ENCODE measurements around the gene FHIT.

The FHIT gene

GRCh38 chr3:60217156-60217911 is 1033.9 kb downstream of the FHIT start:
- H3K4me3 ChIP-seq (ENCODE audit: low read length), result no peak overlapping the region
- DNase-seq (ENCODE audit: low read depth, low spot score), result no peak

DNA sequence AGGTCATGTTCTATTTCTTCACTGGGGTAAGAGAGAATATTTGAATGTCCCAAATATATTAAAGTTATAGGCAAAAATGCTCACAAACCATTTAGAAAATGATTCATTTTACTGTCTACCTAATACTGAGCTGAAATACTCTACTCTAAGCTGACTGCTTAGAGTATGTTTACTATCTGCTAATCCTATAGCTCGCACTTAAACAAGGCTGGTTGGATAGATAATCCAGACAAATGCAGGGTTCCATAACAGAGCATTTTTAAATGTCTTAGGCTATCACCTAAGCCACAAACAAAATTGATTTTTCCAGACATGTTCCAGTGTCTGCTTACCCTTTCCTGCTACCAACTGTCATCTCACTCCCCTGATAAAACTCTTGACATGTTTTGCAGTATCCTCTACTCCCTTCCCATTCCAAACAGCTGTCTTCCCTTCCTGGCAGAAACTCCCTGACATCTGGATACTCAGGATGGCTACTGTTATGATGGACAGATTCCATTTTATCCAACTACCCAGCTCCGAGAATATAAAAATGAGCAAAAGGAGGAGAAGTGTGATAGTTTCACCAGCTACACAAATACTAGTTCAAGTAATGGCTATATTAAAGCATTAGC is 1034.7 kb downstream of the FHIT start:
- DNase-seq (ENCODE audit: low read depth, low spot score), result no peak
- no peak overlapping the region for H3K4me3 ChIP-seq (ENCODE audit: low read length)

- no peak for DNase-seq (ENCODE audit: low read depth, low spot score)
- no peak overlapping the region for H3K4me3 ChIP-seq (ENCODE audit: low read length)
Measured at GRCh38 chr3:60215946-60216345, 1035.3 kb downstream of the FHIT start.

DNA sequence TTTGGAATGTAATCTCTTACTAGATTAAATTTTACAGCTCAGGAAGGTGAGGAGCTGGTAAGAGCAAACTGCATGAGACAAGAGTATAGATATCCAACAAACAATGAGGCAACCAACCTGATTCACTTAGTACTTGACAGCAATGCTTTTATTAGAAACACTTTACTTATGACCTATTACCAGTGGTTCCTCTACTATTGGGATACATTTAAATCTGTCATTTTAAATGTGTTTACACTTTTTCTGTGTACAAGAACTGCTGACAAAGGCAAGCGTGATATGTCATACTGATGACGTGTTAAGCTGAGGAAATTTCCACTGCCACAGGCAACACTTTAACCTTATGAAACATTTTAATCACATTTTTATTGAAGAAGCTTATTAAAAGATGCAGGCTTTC is 1043.3 kb downstream of the FHIT start:
- H3K4me3 ChIP-seq (ENCODE audit: low read length), result no peak overlapping the region
- DNase-seq (ENCODE audit: low read depth, low spot score), result no peak

DNA sequence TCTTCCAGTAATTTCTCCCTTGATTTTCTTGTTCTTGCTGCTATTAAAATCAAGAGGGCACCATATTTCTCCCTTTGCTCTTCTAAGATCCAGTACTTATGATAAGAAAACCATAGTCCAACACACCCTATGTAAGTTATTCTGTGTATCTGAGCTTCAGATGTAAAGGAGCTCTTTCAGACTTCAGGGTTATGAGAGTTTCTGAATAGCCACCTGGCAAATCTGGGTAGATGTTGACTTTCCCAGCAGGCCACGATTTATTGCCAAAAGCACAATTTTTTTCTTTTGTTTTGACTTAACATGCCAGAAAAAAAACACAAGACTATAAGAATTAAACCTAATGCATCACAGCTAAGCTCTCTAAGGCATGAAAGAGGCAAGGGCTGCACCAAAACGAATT is 1045.0 kb downstream of the FHIT start:
- no peak for DNase-seq (ENCODE audit: low read depth, low spot score)

GRCh38 chr3:60202052-60202726 is 1049.1 kb downstream of the FHIT start:
- no peak overlapping the region for H3K4me3 ChIP-seq (ENCODE audit: low read length)
- no peak for DNase-seq (ENCODE audit: low read depth, low spot score)

More for the DNA sequence above, 1045.0 kb downstream of the FHIT start:
- no peak overlapping the region for H3K4me3 ChIP-seq (ENCODE audit: low read length)

DNA sequence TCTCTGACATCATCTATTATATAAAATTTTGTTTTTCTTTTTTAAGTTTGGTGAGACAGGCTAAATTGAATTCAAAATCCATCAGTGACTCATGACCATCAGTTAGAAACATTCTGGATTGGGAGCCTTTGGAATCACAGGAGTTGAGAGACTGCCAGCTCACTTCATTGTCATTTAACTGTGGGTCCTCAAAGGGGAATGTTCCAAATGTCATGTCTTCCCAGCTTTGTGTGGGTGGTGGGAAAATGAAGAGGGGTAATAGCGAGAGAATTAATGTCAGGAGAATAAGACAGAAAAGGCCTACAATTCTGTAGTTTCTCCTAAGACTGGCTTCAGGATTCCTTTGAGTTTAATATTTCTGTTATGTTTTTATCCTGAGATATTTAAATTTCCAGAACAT is 1051.9 kb downstream of the FHIT start:
- DNase-seq (ENCODE audit: low read depth, low spot score), result no peak
- no peak overlapping the region for H3K4me3 ChIP-seq (ENCODE audit: low read length)

DNA sequence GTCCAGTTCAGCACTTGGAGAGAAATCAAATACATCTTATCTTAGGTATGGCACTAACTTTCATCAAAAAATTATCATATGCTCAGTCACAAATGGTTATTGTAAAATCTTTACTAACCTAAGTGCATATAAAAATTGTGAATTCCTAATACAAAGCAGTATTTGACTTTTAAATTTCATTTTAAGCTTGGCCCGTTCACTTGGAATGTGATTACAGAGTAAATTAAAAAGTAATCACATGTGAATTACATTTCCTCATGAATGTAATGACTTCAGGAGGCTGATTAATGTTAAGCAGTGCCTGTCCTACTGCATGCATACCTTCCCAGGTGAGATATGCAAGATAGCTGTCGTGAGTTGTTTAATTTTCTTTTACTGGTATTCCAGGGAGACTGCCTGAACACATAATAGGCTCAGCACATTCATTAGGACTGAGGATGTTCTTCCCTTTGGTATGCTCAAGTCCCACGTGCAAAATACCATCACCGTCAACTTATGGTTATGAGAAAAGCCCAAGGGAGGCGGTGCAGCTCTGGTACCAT is 1053.0 kb downstream of the FHIT start:
- DNase-seq (ENCODE audit: low read depth, low spot score), result no peak
- H3K4me3 ChIP-seq (ENCODE audit: low read length), result no peak overlapping the region

GRCh38 chr3:60192297-60193114 is 1058.7 kb downstream of the FHIT start:
- DNase-seq (ENCODE audit: low read depth, low spot score), result no peak
- no peak overlapping the region for H3K4me3 ChIP-seq (ENCODE audit: low read length)

DNA sequence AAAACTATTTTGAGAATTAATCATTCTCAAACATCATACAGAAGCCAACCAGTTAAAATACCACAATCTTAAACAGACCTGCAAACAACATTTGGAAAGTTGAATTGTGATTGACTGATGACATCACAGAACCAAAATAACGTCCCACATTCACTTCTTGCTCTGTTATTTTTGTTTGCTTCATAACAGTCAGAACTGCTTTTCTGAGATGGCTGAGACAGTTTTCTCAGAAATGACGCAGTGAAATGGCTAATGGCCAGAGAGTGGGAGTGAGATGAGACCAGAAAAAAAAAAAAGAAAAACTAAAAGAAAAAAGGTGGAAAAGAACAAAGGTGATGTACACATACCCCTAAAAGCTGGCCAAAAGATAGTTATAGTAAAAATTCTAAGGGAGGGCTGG is 1061.2 kb downstream of the FHIT start:
- no peak for DNase-seq (ENCODE audit: low read depth, low spot score)
- no peak overlapping the region for H3K4me3 ChIP-seq (ENCODE audit: low read length)

DNA sequence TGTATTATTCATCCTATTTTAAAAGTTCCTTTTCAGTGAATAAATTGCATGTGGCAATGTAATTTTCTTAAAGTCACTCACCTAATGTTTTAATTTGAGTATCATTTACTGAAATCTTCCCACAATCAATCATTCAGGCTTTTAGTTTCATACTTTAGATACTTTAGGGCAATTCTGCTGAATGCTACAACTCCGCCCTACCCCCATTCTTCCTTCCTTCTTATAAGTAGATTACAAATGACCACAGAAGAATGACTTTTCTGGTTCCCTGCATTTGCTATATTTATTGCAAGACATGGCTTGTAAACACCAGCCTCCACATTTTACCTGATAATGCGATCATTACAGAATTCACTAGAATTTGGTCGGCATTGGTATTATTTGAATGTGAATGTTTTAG is 1061.9 kb downstream of the FHIT start:
- no peak overlapping the region for H3K4me3 ChIP-seq (ENCODE audit: low read length)
- no peak for DNase-seq (ENCODE audit: low read depth, low spot score)

DNA sequence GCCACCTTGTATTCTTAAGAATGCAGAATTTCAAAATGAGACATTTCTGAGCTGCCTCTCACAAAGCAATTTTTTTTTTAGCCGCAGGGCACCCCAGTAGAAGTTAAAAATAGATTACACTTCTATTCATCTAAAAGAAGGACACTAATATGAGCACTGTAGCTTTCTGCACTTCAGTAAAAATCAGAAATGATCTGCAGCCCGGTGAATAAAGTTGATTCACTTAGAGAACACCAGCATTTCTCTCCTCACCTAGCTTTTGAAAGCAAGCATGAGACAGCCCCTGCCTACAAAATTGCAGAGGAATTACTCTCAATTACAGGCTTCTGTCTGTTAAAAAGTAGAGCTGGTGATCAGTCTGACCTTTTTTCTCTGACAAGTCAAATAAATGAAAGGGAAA is 1062.4 kb downstream of the FHIT start:
- H3K4me3 ChIP-seq (ENCODE audit: low read length), result no peak overlapping the region
- no peak for DNase-seq (ENCODE audit: low read depth, low spot score)

GRCh38 chr3:60187343-60187742 is 1063.9 kb downstream of the FHIT start:
- H3K4me3 ChIP-seq (ENCODE audit: low read length), result no peak overlapping the region
- DNase-seq (ENCODE audit: low read depth, low spot score), result no peak

GRCh38 chr3:60186359-60186758 is 1064.9 kb downstream of the FHIT start:
- no peak overlapping the region for H3K4me3 ChIP-seq (ENCODE audit: low read length)
- DNase-seq (ENCODE audit: low read depth, low spot score), result no peak

GRCh38 chr3:60185161-60185560 is 1066.1 kb downstream of the FHIT start:
- no peak overlapping the region for H3K4me3 ChIP-seq (ENCODE audit: low read length)
- no peak for DNase-seq (ENCODE audit: low read depth, low spot score)

DNA sequence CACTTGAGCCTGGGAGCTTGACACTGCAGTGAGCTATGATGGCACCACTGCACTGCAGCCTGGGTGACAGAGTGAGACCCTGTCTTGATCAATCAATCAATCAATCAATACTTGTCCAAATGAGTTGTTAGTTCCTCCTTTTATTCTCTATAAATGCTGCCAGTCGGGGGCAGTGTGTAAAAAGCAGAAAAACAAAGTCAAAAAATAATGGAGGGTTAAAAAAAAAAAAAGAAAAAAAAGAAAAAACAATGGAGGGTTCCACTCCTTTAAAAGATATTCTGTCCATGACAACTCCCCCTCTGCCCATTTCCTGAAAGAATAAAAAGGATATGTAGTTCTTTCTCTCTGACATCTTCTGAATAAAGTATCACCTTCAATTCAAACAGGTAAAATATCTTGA is 1068.6 kb downstream of the FHIT start:
- no peak overlapping the region for H3K4me3 ChIP-seq (ENCODE audit: low read length)
- no peak for DNase-seq (ENCODE audit: low read depth, low spot score)

- DNase-seq (ENCODE audit: low read depth, low spot score), result no peak
- H3K4me3 ChIP-seq (ENCODE audit: low read length), result no peak overlapping the region
Measured at GRCh38 chr3:60178931-60179653, 1072.2 kb downstream of the FHIT start.

GRCh38 chr3:60177726-60178125 is 1073.5 kb downstream of the FHIT start:
- no peak overlapping the region for H3K4me3 ChIP-seq (ENCODE audit: low read length)
- no peak for DNase-seq (ENCODE audit: low read depth, low spot score)

- DNase-seq (ENCODE audit: low read depth, low spot score), result no peak
- H3K4me3 ChIP-seq (ENCODE audit: low read length), result no peak overlapping the region
Measured at GRCh38 chr3:60176614-60177013, 1074.6 kb downstream of the FHIT start.
